ENCODE measurements around the gene P3R3URF.

DNA sequence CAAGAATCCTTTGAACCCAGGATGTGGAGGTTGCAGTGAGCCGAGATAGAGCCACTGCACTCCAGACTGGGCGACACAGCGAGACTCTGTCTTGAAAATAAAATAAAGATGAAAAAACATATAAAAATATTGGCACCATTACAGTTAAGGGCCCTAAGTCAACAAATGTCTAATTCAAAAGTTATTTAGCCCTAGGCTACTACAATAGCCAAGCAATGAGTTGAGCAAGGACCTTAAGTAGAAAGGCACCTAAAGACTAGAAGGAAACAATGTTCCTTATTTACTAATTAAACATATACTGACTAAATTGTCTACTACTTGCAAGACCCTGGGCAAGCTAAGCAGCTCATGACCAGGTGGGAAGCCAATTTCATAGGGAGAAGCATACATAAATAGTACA, 47.9 kb downstream of the P3R3URF start:
- TF ChIP-seq, protein P1, sequence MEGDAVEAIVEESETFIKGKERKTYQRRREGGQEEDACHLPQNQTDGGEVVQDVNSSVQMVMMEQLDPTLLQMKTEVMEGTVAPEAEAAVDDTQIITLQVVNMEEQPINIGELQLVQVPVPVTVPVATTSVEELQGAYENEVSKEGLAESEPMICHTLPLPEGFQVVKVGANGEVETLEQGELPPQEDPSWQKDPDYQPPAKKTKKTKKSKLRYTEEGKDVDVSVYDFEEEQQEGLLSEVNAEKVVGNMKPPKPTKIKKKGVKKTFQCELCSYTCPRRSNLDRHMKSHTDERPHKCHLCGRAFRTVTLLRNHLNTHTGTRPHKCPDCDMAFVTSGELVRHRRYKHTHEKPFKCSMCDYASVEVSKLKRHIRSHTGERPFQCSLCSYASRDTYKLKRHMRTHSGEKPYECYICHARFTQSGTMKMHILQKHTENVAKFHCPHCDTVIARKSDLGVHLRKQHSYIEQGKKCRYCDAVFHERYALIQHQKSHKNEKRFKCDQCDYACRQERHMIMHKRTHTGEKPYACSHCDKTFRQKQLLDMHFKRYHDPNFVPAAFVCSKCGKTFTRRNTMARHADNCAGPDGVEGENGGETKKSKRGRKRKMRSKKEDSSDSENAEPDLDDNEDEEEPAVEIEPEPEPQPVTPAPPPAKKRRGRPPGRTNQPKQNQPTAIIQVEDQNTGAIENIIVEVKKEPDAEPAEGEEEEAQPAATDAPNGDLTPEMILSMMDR (IDR thresholded peaks at IDR 0.05; ENCODE audit: insufficient read depth, low read length) = no peak
- TF ChIP-seq POLR2AphosphoS5 (IDR thresholded peaks at IDR 0.05; ENCODE audit: low read depth) (no peak), SPI1 (IDR thresholded peaks at IDR 0.05; ENCODE audit: borderline replicate concordance, low read depth) (no peak)
- TF ChIP-seq, protein P2, sequence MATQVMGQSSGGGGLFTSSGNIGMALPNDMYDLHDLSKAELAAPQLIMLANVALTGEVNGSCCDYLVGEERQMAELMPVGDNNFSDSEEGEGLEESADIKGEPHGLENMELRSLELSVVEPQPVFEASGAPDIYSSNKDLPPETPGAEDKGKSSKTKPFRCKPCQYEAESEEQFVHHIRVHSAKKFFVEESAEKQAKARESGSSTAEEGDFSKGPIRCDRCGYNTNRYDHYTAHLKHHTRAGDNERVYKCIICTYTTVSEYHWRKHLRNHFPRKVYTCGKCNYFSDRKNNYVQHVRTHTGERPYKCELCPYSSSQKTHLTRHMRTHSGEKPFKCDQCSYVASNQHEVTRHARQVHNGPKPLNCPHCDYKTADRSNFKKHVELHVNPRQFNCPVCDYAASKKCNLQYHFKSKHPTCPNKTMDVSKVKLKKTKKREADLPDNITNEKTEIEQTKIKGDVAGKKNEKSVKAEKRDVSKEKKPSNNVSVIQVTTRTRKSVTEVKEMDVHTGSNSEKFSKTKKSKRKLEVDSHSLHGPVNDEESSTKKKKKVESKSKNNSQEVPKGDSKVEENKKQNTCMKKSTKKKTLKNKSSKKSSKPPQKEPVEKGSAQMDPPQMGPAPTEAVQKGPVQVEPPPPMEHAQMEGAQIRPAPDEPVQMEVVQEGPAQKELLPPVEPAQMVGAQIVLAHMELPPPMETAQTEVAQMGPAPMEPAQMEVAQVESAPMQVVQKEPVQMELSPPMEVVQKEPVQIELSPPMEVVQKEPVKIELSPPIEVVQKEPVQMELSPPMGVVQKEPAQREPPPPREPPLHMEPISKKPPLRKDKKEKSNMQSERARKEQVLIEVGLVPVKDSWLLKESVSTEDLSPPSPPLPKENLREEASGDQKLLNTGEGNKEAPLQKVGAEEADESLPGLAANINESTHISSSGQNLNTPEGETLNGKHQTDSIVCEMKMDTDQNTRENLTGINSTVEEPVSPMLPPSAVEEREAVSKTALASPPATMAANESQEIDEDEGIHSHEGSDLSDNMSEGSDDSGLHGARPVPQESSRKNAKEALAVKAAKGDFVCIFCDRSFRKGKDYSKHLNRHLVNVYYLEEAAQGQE (IDR thresholded peaks at IDR 0.05; ENCODE audit: insufficient replicate concordance, low read depth) = no peak

Measured in HL-60 (cell line).